Activated T-helper 1 cell treated with anti-CD3 and anti-CD28 coated beads, Interleukin-2, amount 50 U/mL, for 16 hours (primary cell): Measurements from ENCODE around the gene ZNF90.
"Not testable (repeated sequence)": the region's sequence is repeated elsewhere in the genome, so short reads cannot be mapped to it uniquely, and the experiment has no call there.

Source experiments
- DNase-seq, 2 donors: peaks; one replicate each; pipeline ENCODE4 v3.0.0-alpha.2; 2020; ENCODE audit warnings: low read depth in 1 of 2, low spot score in 1 of 2

ZNF90 gene

GRCh38 chr19:20077791-20078463 is at the start of gene ZNF90:
Gene ZNF90 (plus strand): TSS chr19:20078000. CDS start chr19:20078133, 133 bp downstream.
- DNase-seq = peak; percentile 49 to 72

GRCh38 chr19:20028611-20029010 is 49.2 kb upstream of the ZNF90 start:
- no peak for DNase-seq

- no peak for DNase-seq
Observed at GRCh38 chr19:20035935-20036334, 41.9 kb upstream of the ZNF90 start.

GRCh38 chr19:20038358-20039202 is 39.2 kb upstream of the ZNF90 start:
- no peak for DNase-seq

- peak; percentile 87 to 88 for DNase-seq
Observed at GRCh38 chr19:20039203-20039723, 38.5 kb upstream of the ZNF90 start, which contains the start of gene ZNF682. Gene ZNF682 (minus strand): TSS chr19:20039505. CDS start chr19:20039345, 160 bp downstream.

- no peak for DNase-seq
Observed at GRCh38 chr19:20044663-20045062, 33.1 kb upstream of the ZNF90 start.

- DNase-seq = not testable (repeated sequence)
Observed at GRCh38 chr19:20045742-20046141, 32.1 kb upstream of the ZNF90 start.

GRCh38 chr19:20051841-20052768 is 25.7 kb upstream of the ZNF90 start:
- peak; percentile 25 to 27 for DNase-seq

- DNase-seq = not testable (repeated sequence)
Observed at GRCh38 chr19:20058738-20059137, 19.1 kb upstream of the ZNF90 start.

GRCh38 chr19:20060282-20060681 is 17.5 kb upstream of the ZNF90 start:
- DNase-seq = no peak

GRCh38 chr19:20066861-20067260 is 10.9 kb upstream of the ZNF90 start:
- DNase-seq = no peak

- DNase-seq = no peak
Observed at GRCh38 chr19:20067943-20068342, 9.9 kb upstream of the ZNF90 start.

GRCh38 chr19:20068559-20068958 is 9.2 kb upstream of the ZNF90 start:
- DNase-seq = not testable (repeated sequence)

- DNase-seq = no peak
Observed at GRCh38 chr19:20070691-20071090, 7.1 kb upstream of the ZNF90 start.

- DNase-seq = no peak
Observed at GRCh38 chr19:20072936-20073335, 4.9 kb upstream of the ZNF90 start.

- DNase-seq = no peak
Observed at GRCh38 chr19:20078581-20079031, 806 bp downstream of the ZNF90 start.

GRCh38 chr19:20079476-20079875 is 1.7 kb downstream of the ZNF90 start:
- no peak for DNase-seq

GRCh38 chr19:20080656-20081055 is 2.9 kb downstream of the ZNF90 start:
- no peak for DNase-seq

- not testable (repeated sequence) for DNase-seq
Observed at GRCh38 chr19:20082232-20082833, 4.5 kb downstream of the ZNF90 start.

GRCh38 chr19:20082876-20083275 is 5.1 kb downstream of the ZNF90 start:
- DNase-seq = not testable (repeated sequence)
